NCI-H460 (cell line): ENCODE data around the gene RRM1. TPM values are rescaled to one million over a fixed set of nuclear protein-coding genes. Genes with fewer than 3 reads are reported as not detected.

Experiments
- DNase-seq: peaks from one replicate; pipeline ENCODE4 v3.0.0-alpha.2; 2016; ENCODE audit warnings: low read depth; ENCODE audit errors: extremely low read depth
- total RNA-seq: library from RNA; depleted of rRNA; stranded (reverse); fragments of >200 nt; shearing (Covaris generic); gene quantifications from 2 replicates; pipeline ENCODE4 v1.2.3, GENCODE V29; 2014; rRNA removed

RRM1 gene
- total RNA-seq, 1 experiment from 2014 or later: 69.2 TPM

DNA sequence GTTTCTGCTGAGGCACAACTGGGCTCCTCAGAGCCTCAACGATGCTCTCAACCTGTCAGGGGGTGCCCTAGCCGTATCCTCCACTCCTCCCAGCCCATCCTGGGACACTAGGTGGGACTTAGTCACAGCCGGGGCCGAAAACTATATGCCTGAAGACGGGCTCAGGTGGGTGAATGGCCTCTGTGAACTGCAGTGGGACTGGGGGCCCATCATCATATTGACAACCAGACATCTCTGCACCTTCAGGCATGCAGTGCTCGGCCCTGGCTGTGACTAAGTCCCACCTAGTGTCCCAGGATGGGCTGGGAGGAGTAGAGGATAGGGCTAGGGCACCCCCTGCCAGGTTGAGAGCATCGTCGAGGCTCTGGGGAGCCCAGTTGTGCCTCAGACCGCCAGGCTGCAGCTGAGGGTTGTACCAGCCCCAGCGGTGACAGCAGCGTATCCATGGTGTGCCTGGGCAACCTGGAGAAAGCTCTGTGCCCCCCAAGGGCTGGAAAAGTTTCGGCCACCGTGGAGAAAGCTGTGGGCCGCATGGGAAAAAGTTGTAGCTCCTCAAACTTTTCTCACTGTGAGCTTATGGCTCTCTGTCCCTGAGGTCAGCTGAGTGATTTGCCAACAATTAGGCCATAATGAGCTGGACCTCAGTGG lies 88.9 kb downstream of the RRM1 start:
- DNase-seq: no peak

- no peak for DNase-seq
Observed at GRCh38 chr11:4184163-4184916, 89.7 kb downstream of the RRM1 start.

DNA sequence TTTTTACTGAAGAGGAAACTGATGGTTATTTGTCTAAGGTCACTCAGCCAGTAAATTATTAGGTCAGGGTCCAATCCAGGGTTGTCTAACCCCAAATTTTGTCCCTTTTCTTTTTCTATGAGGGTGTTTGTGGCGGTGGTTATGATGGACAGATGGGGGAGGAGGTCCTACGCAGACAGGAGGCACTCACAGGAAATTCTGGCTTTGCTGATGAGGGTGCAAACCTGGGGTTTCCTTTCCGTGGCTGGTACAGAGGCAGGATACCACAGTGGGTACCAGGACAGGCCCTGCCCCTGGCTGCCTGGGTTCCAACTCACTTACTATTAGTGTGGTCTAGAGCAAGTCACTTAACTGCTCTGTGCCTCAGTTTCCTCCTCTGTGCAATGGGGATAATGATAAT lies 91.0 kb downstream of the RRM1 start:
- DNase-seq: no peak

- no peak for DNase-seq
Observed at GRCh38 chr11:4186464-4187054, 92.0 kb downstream of the RRM1 start.

- peak; percentile 66 for DNase-seq
Observed at GRCh38 chr11:4187055-4187988, 92.7 kb downstream of the RRM1 start.

Other genes with a start within 250 kb of the RRM1 start
- 11.0 and 11.4 TPM in 2 replicates for gene STIM1, start 239.1 kb upstream of the RRM1 start, total RNA-seq